ENCODE measurements around the gene KIAA0930. TPM values are rescaled to one million over a fixed set of nuclear protein-coding genes. Genes with fewer than 3 reads are reported as not detected.

Gene KIAA0930
- total RNA-seq, 1 experiment from 2014 or later: 54.8 TPM

GRCh38 chr22:45233827-45234226, 6.9 kb downstream of the KIAA0930 start:
- no peak for TF ChIP-seq CTCF (conservative IDR thresholded peaks at IDR 0.05; ENCODE audit: low read depth, low read length)
- TF ChIP-seq EZH2 (IDR thresholded peaks at IDR 0.05; ENCODE audit: borderline replicate concordance, low read depth, low read length, poor library complexity, severe bottlenecking): no peak
- Histone ChIP-seq H3K4me3 (ENCODE audit: low read depth, low read length, poor library complexity, severe bottlenecking) (no peak overlapping the region), H3K36me3 (ENCODE audit: insufficient read depth, low read length, poor library complexity, severe bottlenecking) (no peaks in the 10 kb centered on the region), H3K27me3 (replicated peaks; ENCODE audit: insufficient read depth, low read depth, low read length, poor library complexity) (no peaks in the 10 kb centered on the region), H3K27ac (ENCODE audit: low read depth, low read length, poor library complexity, severe bottlenecking) (no peak overlapping the region), H3K4me1 (ENCODE audit: insufficient read depth, low read length, poor library complexity, severe bottlenecking) (no peaks in the 10 kb centered on the region), H3K9me3 (ENCODE audit: low read depth, low read length, poor library complexity, severe bottlenecking) (no peaks in the 10 kb centered on the region)
- no peak for DNase-seq (ENCODE audit: low spot score)
- POLR2A ChIA-PET (ENCODE audit: low non-redundant PET): no interaction called here
- intact Hi-C loops (cut with micrococcal nuclease; ENCODE audit: unreplicated experiment): no loop called here
- CTCF ChIA-PET: no interaction called here
- BruUV-seq (replicated peaks): no TSS peak

- BruUV-seq (replicated peaks): no TSS peak
- DNase-seq (ENCODE audit: low spot score): no peak
- no peak overlapping the region for H3K4me3 ChIP-seq (ENCODE audit: low read depth, low read length, poor library complexity, severe bottlenecking)
- H3K9me3 ChIP-seq (ENCODE audit: low read depth, low read length, poor library complexity, severe bottlenecking): no peaks in the 10 kb centered on the region
- no peak overlapping the region for H3K27ac ChIP-seq (ENCODE audit: low read depth, low read length, poor library complexity, severe bottlenecking)
- H3K4me1 ChIP-seq (ENCODE audit: insufficient read depth, low read length, poor library complexity, severe bottlenecking): no peaks in the 10 kb centered on the region
- ChIA-PET CTCF (no interaction called here), POLR2A (ENCODE audit: low non-redundant PET) (no interaction called here)
- intact Hi-C loops (cut with micrococcal nuclease; ENCODE audit: unreplicated experiment): no loop called here
- TF ChIP-seq CTCF (conservative IDR thresholded peaks at IDR 0.05; ENCODE audit: low read depth, low read length): no peak
- no peak for TF ChIP-seq EZH2 (IDR thresholded peaks at IDR 0.05; ENCODE audit: borderline replicate concordance, low read depth, low read length, poor library complexity, severe bottlenecking)
- no peaks in the 10 kb centered on the region for H3K27me3 ChIP-seq (replicated peaks; ENCODE audit: insufficient read depth, low read depth, low read length, poor library complexity)
- H3K36me3 ChIP-seq (ENCODE audit: insufficient read depth, low read length, poor library complexity, severe bottlenecking): no peaks in the 10 kb centered on the region
These were observed 7.3 kb downstream of the KIAA0930 start for GRCh38 chr22:45233386-45233785.

DNA sequence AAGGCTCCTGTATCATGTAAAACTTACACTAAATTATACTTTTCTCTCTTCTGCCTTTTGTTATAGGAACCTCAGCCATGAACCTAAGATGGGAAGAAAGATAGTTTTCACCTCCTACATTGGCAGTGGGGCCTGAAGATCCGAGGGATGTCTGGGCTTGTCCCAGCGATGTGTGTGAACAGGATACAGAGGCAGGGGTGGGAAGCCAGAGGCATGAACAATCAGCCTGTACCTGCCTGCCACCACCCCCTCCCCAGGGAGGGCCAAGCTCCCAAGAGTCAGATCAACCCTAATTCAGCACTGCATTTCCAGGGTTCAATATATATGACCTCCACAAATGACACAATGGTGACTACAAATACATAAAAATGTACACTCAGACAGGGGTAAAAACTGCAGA, 9.4 kb downstream of the KIAA0930 start:
- intact Hi-C loops (cut with micrococcal nuclease; ENCODE audit: unreplicated experiment): no loop called here

More for the DNA sequence above, 9.4 kb downstream of the KIAA0930 start:
- Histone ChIP-seq H3K36me3 (ENCODE audit: insufficient read depth, low read length, poor library complexity, severe bottlenecking) (no peaks in the 10 kb centered on the region), H3K4me3 (ENCODE audit: low read depth, low read length, poor library complexity, severe bottlenecking) (no peak overlapping the region), H3K9me3 (ENCODE audit: low read depth, low read length, poor library complexity, severe bottlenecking) (no peaks in the 10 kb centered on the region), H3K27ac (ENCODE audit: low read depth, low read length, poor library complexity, severe bottlenecking) (no peak overlapping the region), H3K27me3 (replicated peaks; ENCODE audit: insufficient read depth, low read depth, low read length, poor library complexity) (no peaks in the 10 kb centered on the region), H3K4me1 (ENCODE audit: insufficient read depth, low read length, poor library complexity, severe bottlenecking) (no peaks in the 10 kb centered on the region)
- no peak for TF ChIP-seq EZH2 (IDR thresholded peaks at IDR 0.05; ENCODE audit: borderline replicate concordance, low read depth, low read length, poor library complexity, severe bottlenecking)
- no peak for TF ChIP-seq CTCF (conservative IDR thresholded peaks at IDR 0.05; ENCODE audit: low read depth, low read length)
- POLR2A ChIA-PET (ENCODE audit: low non-redundant PET): no interaction called here
- BruUV-seq (replicated peaks): no TSS peak
- CTCF ChIA-PET: no interaction called here
- DNase-seq (ENCODE audit: low spot score): no peak

Data from A673 (cell line).